K562 (cell line): ENCODE data around the gene LRPAP1. TPM values are rescaled to one million over a fixed set of nuclear protein-coding genes. Genes with fewer than 3 reads are reported as not detected.

Source experiments
- ATAC-seq: fragments of 200-7000 bp; cut with Tn5 transposase; 3 replicates; pipeline ENCODE4 v1.9.1; 2020; ENCODE audit warnings: moderate library complexity
- BruUV-seq: library from RNA; stranded (reverse); fragments of 400-500 nt; replicated peaks from 2 replicates; lab custom pipeline; 2021; lab: Mats Ljungman, UMichigan
- CTCF ChIA-PET: fragments of 300-600 bp; formaldehyde crosslinking; extraction: SDS; loops from one replicate; lab custom pipeline; 2021; ENCODE audit warnings: low intra/inter-chr PET ratio; lab: Yijun Ruan, JAX
- POLR2A ChIA-PET: fragments of 300-600, 350-650 bp; sonication (Branson Sonifier 250); formaldehyde crosslinking; extraction: SDS; loops from one replicate; lab custom pipeline; 2021; ENCODE audit warnings: antibody characterized with exemption, inconsistent platforms; lab: Yijun Ruan, JAX
- DNase-seq, 4 experiments: peaks; one replicate each; pipeline versions ENCODE4 v3.0.0 to v3.0.0-alpha.2; 2011 to 2018; ENCODE audit warnings: low spot score in 3 of 4, mixed read lengths in 3 of 4; ENCODE audit errors: extremely low read depth in 1 of 4
- FAIRE-seq: peaks from 2 replicates; lab custom pipeline; 2011; peaks lifted over from hg19 to GRCh38; lab: Jason Lieb, UNC
- H2AFZ ChIP-seq: 2 replicates; pipeline ENCODE4 v1.6.0; 2011; ENCODE audit warnings: low read depth, low read length, control low read depth, inconsistent platforms
- H3K27ac ChIP-seq: fragments of 200-600 bp; 3 replicates; pipeline ENCODE4 v1.8.0; 2011; ENCODE audit warnings: low read depth, mild to moderate bottlenecking, control low read depth, inconsistent platforms, low read length, moderate library complexity, mixed read lengths; ENCODE audit errors: extremely low read depth
- H3K27me3 ChIP-seq, 2 experiments: fragments of 300-600 bp in 1 of 2; 2 replicates in 1 of 2; 3 replicates in 1 of 2; pipeline versions ENCODE4 v1.6.0 to v1.8.0; 2011; ENCODE audit warnings: inconsistent platforms in 2 of 2, low read length in 2 of 2, mild to moderate bottlenecking in 1 of 2, mixed read lengths in 1 of 2, moderate library complexity in 1 of 2; ENCODE audit not compliant: control insufficient read depth in 2 of 2, insufficient read depth in 2 of 2
- H3K36me3 ChIP-seq: fragments of 300-600 bp; 3 replicates; pipeline ENCODE4 v1.8.0; 2011; ENCODE audit warnings: mild to moderate bottlenecking, low read length, inconsistent platforms; ENCODE audit not compliant: control insufficient read depth, insufficient read depth
- H3K4me1 ChIP-seq, 2 experiments: fragments of 200-600 bp in 1 of 2; replicated peaks in 1 of 2; 2 replicates in 1 of 2; 3 replicates in 1 of 2; pipeline versions ENCODE4 v1.5.1 to v1.8.0; 2011; ENCODE audit warnings: inconsistent platforms in 2 of 2, low read length in 2 of 2, mild to moderate bottlenecking in 1 of 2, mixed read lengths in 1 of 2, moderate library complexity in 1 of 2; ENCODE audit not compliant: control insufficient read depth in 2 of 2, insufficient read depth in 2 of 2
- H3K4me2 ChIP-seq: 2 replicates; pipeline ENCODE4 v1.6.1; 2011; ENCODE audit warnings: low read length, control low read depth, inconsistent platforms, mixed read lengths; ENCODE audit not compliant: insufficient read depth
- H3K4me3 ChIP-seq: fragments of 200-600 bp; sonication (generic), shearing (Covaris generic); 2 replicates; pipeline ENCODE4 v1.5.1; 2016; ENCODE audit warnings: control low read depth, inconsistent platforms
- H3K79me2 ChIP-seq: fragments of 200-600 bp; 3 replicates; pipeline ENCODE4 v1.8.0; 2011; ENCODE audit warnings: low read length, inconsistent platforms; ENCODE audit not compliant: control insufficient read depth, insufficient read depth
- H3K9ac ChIP-seq, 2 experiments: 2 replicates each; pipeline versions ENCODE4 v1.6.0 to v1.6.1; 2011; ENCODE audit warnings: low read depth in 2 of 2, low read length in 2 of 2, control low read depth in 1 of 2, inconsistent platforms in 1 of 2, mild to moderate bottlenecking in 1 of 2, mixed read lengths in 1 of 2; ENCODE audit not compliant: insufficient read depth in 1 of 2
- H3K9me1 ChIP-seq: one replicate; pipeline ENCODE4 v1.6.0; 2011; ENCODE audit warnings: inconsistent platforms, mild to moderate bottlenecking, low read length, moderate library complexity; ENCODE audit not compliant: control insufficient read depth, insufficient read depth
- H3K9me3 ChIP-seq: replicated peaks from 2 replicates; pipeline ENCODE4 v1.5.1; 2011; ENCODE audit warnings: low read depth, low read length, inconsistent platforms; ENCODE audit not compliant: control insufficient read depth, insufficient read depth
- H4K20me1 ChIP-seq: replicated peaks from 2 replicates; pipeline ENCODE4 v1.6.1; 2011; ENCODE audit warnings: low read length, inconsistent platforms, mixed read lengths; ENCODE audit not compliant: control insufficient read depth, insufficient read depth
- ELF4 ChIP-seq: fragments of 450-650 bp; formaldehyde crosslinking; IDR thresholded peaks from 2 replicates; pipeline ENCODE4 v1.4.0; 2022; ENCODE audit warnings: missing genetic modification characterization
- FIP1L1 ChIP-seq: fragments of 200-400 bp; formaldehyde crosslinking; IDR thresholded peaks from 2 replicates; pipeline ENCODE4 v1.6.1; 2018; ENCODE audit warnings: mild to moderate bottlenecking, low read depth, low read length; ENCODE audit not compliant: poor library complexity, severe bottlenecking
- HDGF ChIP-seq: fragments of 450-650 bp; IDR thresholded peaks from 2 replicates; pipeline ENCODE4 v1.6.1; 2016
- MECOM ChIP-seq: fragments of 250-450 bp; sonication (Bioruptor Pico); IDR thresholded peaks from 2 replicates; pipeline ENCODE4 v1.8.0; 2022; ENCODE audit warnings: inconsistent platforms
- MTA3 ChIP-seq: fragments of 450-650 bp; formaldehyde crosslinking; IDR thresholded peaks from 2 replicates; pipeline ENCODE4 v1.6.1; 2017; ENCODE audit warnings: mild to moderate bottlenecking, borderline replicate concordance
- RB1 ChIP-seq: fragments of 450-650 bp; IDR thresholded peaks from 2 replicates; pipeline ENCODE4 v1.6.1; 2017; ENCODE audit warnings: low read depth, mild to moderate bottlenecking
- SMARCC2 ChIP-seq: fragments of 450-650 bp; IDR thresholded peaks from 2 replicates; pipeline ENCODE4 v1.6.1; 2017; ENCODE audit warnings: antibody characterized with exemption, moderate library complexity, mild to moderate bottlenecking, low read depth
- SRSF9 ChIP-seq: fragments of 200-400 bp; formaldehyde crosslinking; IDR thresholded peaks from 2 replicates; pipeline ENCODE4 v1.6.1; 2017; ENCODE audit warnings: low read depth, low read length, borderline replicate concordance
- ZBTB1 ChIP-seq: sonication (generic); formaldehyde crosslinking; IDR thresholded peaks from 2 replicates; pipeline ENCODE4 v1.8.1; 2023; ENCODE audit warnings: missing genetic modification reagents, low read depth, mild to moderate bottlenecking, borderline replicate concordance
- ZNF324 ChIP-seq: fragments of 250-450 bp; sonication (Bioruptor Pico); IDR thresholded peaks from 2 replicates; pipeline ENCODE4 v1.4.0; 2020; ENCODE audit warnings: mild to moderate bottlenecking
- ZNF408 ChIP-seq: fragments of 250-450 bp; sonication (Bioruptor Pico); IDR thresholded peaks from 2 replicates; pipeline ENCODE4 v1.4.0; 2020; ENCODE audit warnings: low read depth, mild to moderate bottlenecking, moderate library complexity
- WGBS: fragments of 100-300 bp; shearing (Covaris generic); methylation state at CpG from one replicate; pipeline ENCODE4 v1.1.6; 2016; ENCODE audit warnings: low coverage, mixed read lengths; ENCODE audit not compliant: insufficient coverage; ENCODE audit errors: missing lambda C conversion rate; 5-methylcytosine and 5-hydroxymethylcytosine counted together
- in situ Hi-C: fragments of 300-500 bp; cut with MboI; formaldehyde crosslinking; loops from 4 replicates; pipeline ENCODE4 v1.15.0; 2018; ENCODE audit warnings: inconsistent platforms, mixed read lengths
- intact Hi-C: fragments of 100-400 bp; cut with micrococcal nuclease; formaldehyde crosslinking; loops from 2 replicates; pipeline ENCODE4 v1.14.2; 2022
- polyA plus RNA-seq, 8 experiments: library from polyadenylated mRNA; depleted of rRNA in 4 of 8; stranded (reverse) in 5 of 8; unstranded in 3 of 8; fragments of >200 nt; fragmentation: Nextera tagmentation in 2 of 8; fragmentation: Illumina TruSeq in 1 of 8; extraction: Ambion mirVana in 2 of 8; extraction: Trizol in 1 of 8; gene quantifications; 2 replicates each; pipeline versions ENCODE4 v1.2.1 to v1.2.3, GENCODE V29; 2011 to 2014; ENCODE audit warnings: inconsistent platforms in 1 of 8, missing spikeins in 1 of 8
- total RNA-seq, 7 experiments: library from RNA; depleted of rRNA in 6 of 7; stranded (reverse); fragments of >200 nt in 6 of 7; fragmentation: Illumina TruSeq in 2 of 7; extraction: Trizol in 2 of 7; gene quantifications; 2 replicates each; pipeline versions ENCODE4 v1.2.1 to v1.2.3, GENCODE V29; 2011 to 2021; ENCODE audit warnings: low replicate concordance in 1 of 7
- TF ChIP-seq, protein P1 (sequence below): sonication (generic); IDR thresholded peaks from 2 replicates; pipeline ENCODE4 v1.6.1; 2016
- TF ChIP-seq, protein P2 (sequence below): fragments of 450-650 bp; IDR thresholded peaks from 2 replicates; pipeline ENCODE4 v1.6.1; 2017; ENCODE audit warnings: mild to moderate bottlenecking, moderate library complexity
- TF ChIP-seq, protein P3 (sequence below): sonication (generic); formaldehyde crosslinking; IDR thresholded peaks from 2 replicates; pipeline ENCODE4 v1.8.0; 2023; ENCODE audit warnings: mild to moderate bottlenecking, missing genetic modification reagents
- TF ChIP-seq, protein P4 (sequence below), 2 experiments: fragments of 250-450 bp in 1 of 2; fragments of 450-650 bp in 1 of 2; sonication (Bioruptor Pico) in 1 of 2; IDR thresholded peaks; 2 replicates each; pipeline versions ENCODE4 v1.6.1 to v1.8.0; 2016 to 2021; ENCODE audit warnings: mild to moderate bottlenecking in 2 of 2, moderate library complexity in 2 of 2, missing compliant biosample characterization in 1 of 2, missing genetic modification characterization in 1 of 2

The LRPAP1 gene
- total and polyA plus RNA-seq, 9 of the 15 experiments (the other 6 are each of a cell fraction or from before 2014, with no cell fraction given) = 1.1 to 75.5 (median 41.8) TPM

DNA sequence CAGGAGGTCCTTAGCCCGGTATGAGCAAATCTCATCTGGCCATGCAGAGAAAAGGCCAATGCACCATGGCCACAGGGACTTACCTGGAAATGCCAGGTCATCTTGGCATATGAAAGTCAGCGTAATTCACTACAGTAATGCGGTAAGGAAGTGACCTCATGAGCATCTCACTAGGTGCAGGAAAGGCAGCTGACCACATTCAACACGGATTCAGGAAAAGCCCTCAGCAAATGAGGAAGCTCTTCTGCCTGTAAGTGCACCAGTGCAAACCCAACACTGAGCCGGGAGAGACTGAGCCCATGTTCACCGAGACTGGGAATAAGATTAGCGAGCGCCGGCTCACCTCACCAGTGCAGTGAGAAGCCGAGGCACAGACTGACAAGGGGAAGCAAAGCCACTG lies 23.7 kb downstream of the LRPAP1 start:
- no TSS peak for BruUV-seq
- no peaks in the 10 kb centered on the region for H3K9me1 ChIP-seq
- H3K9ac ChIP-seq = no peak overlapping the region
- H3K4me1 ChIP-seq = 0 out of 5 replicates have a peak, but pooled peaks cover 0 to 2% of the 10 kb centered on the region in 2 experiments
- POLR2A ChIA-PET = no interaction called here
- CTCF ChIA-PET = no interaction called here
- DNase-seq (no peak), ATAC-seq (no peak), FAIRE-seq (no peak)
- no peaks in the 10 kb centered on the region for H3K79me2 ChIP-seq
- no peaks in the 10 kb centered on the region for H4K20me1 ChIP-seq
- no peak for TF ChIP-seq MTA3
- no peak for TF ChIP-seq MECOM
- no peak for TF ChIP-seq SMARCC2
- no peak for TF ChIP-seq ZBTB1 (CRISPR knock-in tag)
- TF ChIP-seq, protein P1, sequence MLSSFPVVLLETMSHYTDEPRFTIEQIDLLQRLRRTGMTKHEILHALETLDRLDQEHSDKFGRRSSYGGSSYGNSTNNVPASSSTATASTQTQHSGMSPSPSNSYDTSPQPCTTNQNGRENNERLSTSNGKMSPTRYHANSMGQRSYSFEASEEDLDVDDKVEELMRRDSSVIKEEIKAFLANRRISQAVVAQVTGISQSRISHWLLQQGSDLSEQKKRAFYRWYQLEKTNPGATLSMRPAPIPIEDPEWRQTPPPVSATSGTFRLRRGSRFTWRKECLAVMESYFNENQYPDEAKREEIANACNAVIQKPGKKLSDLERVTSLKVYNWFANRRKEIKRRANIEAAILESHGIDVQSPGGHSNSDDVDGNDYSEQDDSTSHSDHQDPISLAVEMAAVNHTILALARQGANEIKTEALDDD = no peak
- no peak for TF ChIP-seq FIP1L1
- TF ChIP-seq RB1 = no peak
- no peak for TF ChIP-seq ELF4 (CRISPR knock-in tag)
- TF ChIP-seq ZNF408 (CRISPR knock-in tag) = no peak
- TF ChIP-seq, protein P2, sequence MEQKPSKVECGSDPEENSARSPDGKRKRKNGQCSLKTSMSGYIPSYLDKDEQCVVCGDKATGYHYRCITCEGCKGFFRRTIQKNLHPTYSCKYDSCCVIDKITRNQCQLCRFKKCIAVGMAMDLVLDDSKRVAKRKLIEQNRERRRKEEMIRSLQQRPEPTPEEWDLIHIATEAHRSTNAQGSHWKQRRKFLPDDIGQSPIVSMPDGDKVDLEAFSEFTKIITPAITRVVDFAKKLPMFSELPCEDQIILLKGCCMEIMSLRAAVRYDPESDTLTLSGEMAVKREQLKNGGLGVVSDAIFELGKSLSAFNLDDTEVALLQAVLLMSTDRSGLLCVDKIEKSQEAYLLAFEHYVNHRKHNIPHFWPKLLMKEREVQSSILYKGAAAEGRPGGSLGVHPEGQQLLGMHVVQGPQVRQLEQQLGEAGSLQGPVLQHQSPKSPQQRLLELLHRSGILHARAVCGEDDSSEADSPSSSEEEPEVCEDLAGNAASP = no peak
- no peak for TF ChIP-seq HDGF
- TF ChIP-seq, protein P3, sequence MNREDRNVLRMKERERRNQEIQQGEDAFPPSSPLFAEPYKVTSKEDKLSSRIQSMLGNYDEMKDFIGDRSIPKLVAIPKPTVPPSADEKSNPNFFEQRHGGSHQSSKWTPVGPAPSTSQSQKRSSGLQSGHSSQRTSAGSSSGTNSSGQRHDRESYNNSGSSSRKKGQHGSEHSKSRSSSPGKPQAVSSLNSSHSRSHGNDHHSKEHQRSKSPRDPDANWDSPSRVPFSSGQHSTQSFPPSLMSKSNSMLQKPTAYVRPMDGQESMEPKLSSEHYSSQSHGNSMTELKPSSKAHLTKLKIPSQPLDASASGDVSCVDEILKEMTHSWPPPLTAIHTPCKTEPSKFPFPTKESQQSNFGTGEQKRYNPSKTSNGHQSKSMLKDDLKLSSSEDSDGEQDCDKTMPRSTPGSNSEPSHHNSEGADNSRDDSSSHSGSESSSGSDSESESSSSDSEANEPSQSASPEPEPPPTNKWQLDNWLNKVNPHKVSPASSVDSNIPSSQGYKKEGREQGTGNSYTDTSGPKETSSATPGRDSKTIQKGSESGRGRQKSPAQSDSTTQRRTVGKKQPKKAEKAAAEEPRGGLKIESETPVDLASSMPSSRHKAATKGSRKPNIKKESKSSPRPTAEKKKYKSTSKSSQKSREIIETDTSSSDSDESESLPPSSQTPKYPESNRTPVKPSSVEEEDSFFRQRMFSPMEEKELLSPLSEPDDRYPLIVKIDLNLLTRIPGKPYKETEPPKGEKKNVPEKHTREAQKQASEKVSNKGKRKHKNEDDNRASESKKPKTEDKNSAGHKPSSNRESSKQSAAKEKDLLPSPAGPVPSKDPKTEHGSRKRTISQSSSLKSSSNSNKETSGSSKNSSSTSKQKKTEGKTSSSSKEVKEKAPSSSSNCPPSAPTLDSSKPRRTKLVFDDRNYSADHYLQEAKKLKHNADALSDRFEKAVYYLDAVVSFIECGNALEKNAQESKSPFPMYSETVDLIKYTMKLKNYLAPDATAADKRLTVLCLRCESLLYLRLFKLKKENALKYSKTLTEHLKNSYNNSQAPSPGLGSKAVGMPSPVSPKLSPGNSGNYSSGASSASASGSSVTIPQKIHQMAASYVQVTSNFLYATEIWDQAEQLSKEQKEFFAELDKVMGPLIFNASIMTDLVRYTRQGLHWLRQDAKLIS = no peak
- no peak for TF ChIP-seq ZNF324
- TF ChIP-seq, protein P4, sequence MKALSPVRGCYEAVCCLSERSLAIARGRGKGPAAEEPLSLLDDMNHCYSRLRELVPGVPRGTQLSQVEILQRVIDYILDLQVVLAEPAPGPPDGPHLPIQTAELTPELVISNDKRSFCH (CRISPR knock-in tag; IDR thresholded peaks at IDR 0.05) = no peak
- TF ChIP-seq, protein P4 (tag; IDR thresholded peaks at IDR 0.05) = no peak
- TF ChIP-seq SRSF9 = no peak
- WGBS = 83% methylated on average over 9 of the region's 10 CpGs
- no peaks in the 10 kb centered on the region for H3K9me3 ChIP-seq
- no peak overlapping the region for H3K4me3 ChIP-seq
- H3K27me3 ChIP-seq = no peaks in the 10 kb centered on the region; a peak in 1 of 5 replicates
- peaks cover 75% of the 10 kb centered on the region; the same call in 2 of the 3 replicates for H3K36me3 ChIP-seq
- in situ Hi-C loops = no loop called here
- no peak overlapping the region for H2AFZ ChIP-seq
- intact Hi-C loops = no loop called here
- no peak overlapping the region for H3K27ac ChIP-seq
- H3K4me2 ChIP-seq = no peak overlapping the region
